Measurements from ENCODE around the gene ABI3.
"Not testable (repeated sequence)": the region's sequence is repeated elsewhere in the genome, so short reads cannot be mapped to it uniquely, and the experiment has no call there.

ABI3 gene

GRCh38 chr17:49184522-49184921 is 26.0 kb upstream of the ABI3 start:
- H3K4me1 ChIP-seq (ENCODE audit: control insufficient read depth, insufficient read depth, low read length, unreplicated experiment); H3K36me3 ChIP-seq (ENCODE audit: insufficient read depth, low read length); H3K27me3 ChIP-seq (ENCODE audit: insufficient read depth, low read length); H3K27ac ChIP-seq (ENCODE audit: low read depth, low read length); H2AFZ ChIP-seq (ENCODE audit: low read length, unreplicated experiment); H3K79me2 ChIP-seq (ENCODE audit: control insufficient read depth, insufficient read depth, low read length, unreplicated experiment); H3K4me3 ChIP-seq (ENCODE audit: low read depth, low read length): not testable (repeated sequence)

- not testable (repeated sequence) for H3K4me1 ChIP-seq (ENCODE audit: control insufficient read depth, insufficient read depth, low read length, unreplicated experiment); H2AFZ ChIP-seq (ENCODE audit: low read length, unreplicated experiment); H3K79me2 ChIP-seq (ENCODE audit: control insufficient read depth, insufficient read depth, low read length, unreplicated experiment); H3K27ac ChIP-seq (ENCODE audit: low read depth, low read length); H3K4me3 ChIP-seq (ENCODE audit: low read depth, low read length); H3K27me3 ChIP-seq (ENCODE audit: insufficient read depth, low read length); H3K36me3 ChIP-seq (ENCODE audit: insufficient read depth, low read length)
Observed at GRCh38 chr17:49185381-49185780, 25.1 kb upstream of the ABI3 start.

GRCh38 chr17:49187301-49187700 is 23.2 kb upstream of the ABI3 start:
- Histone ChIP-seq H3K4me1 (ENCODE audit: control insufficient read depth, insufficient read depth, low read length, unreplicated experiment) (no peaks in the 10 kb centered on the region), H2AFZ (ENCODE audit: low read length, unreplicated experiment) (no peak overlapping the region), H3K27me3 (ENCODE audit: insufficient read depth, low read length) (no peaks in the 10 kb centered on the region), H3K36me3 (ENCODE audit: insufficient read depth, low read length) (no peaks in the 10 kb centered on the region), H3K79me2 (ENCODE audit: control insufficient read depth, insufficient read depth, low read length, unreplicated experiment) (no peaks in the 10 kb centered on the region), H3K27ac (ENCODE audit: low read depth, low read length) (no peak overlapping the region), H3K4me3 (ENCODE audit: low read depth, low read length) (no peak overlapping the region)

- Histone ChIP-seq H2AFZ (ENCODE audit: low read length, unreplicated experiment) (no peak overlapping the region), H3K36me3 (ENCODE audit: insufficient read depth, low read length) (no peaks in the 10 kb centered on the region), H3K4me3 (ENCODE audit: low read depth, low read length) (no peak overlapping the region), H3K4me1 (ENCODE audit: control insufficient read depth, insufficient read depth, low read length, unreplicated experiment) (no peaks in the 10 kb centered on the region), H3K27ac (ENCODE audit: low read depth, low read length) (no peak overlapping the region), H3K79me2 (ENCODE audit: control insufficient read depth, insufficient read depth, low read length, unreplicated experiment) (no peaks in the 10 kb centered on the region), H3K27me3 (ENCODE audit: insufficient read depth, low read length) (no peaks in the 10 kb centered on the region)
Observed at GRCh38 chr17:49190932-49191331, 19.6 kb upstream of the ABI3 start.

- Histone ChIP-seq H3K4me3 (ENCODE audit: low read depth, low read length) (peak overlapping the region; percentile 94), H3K4me1 (ENCODE audit: control insufficient read depth, insufficient read depth, low read length, unreplicated experiment) (no peaks in the 10 kb centered on the region), H3K36me3 (ENCODE audit: insufficient read depth, low read length) (no peaks in the 10 kb centered on the region), H3K27me3 (ENCODE audit: insufficient read depth, low read length) (no peaks in the 10 kb centered on the region), H2AFZ (ENCODE audit: low read length, unreplicated experiment) (peak overlapping the region; percentile 86), H3K27ac (ENCODE audit: low read depth, low read length) (peak overlapping the region; percentile 91), H3K79me2 (ENCODE audit: control insufficient read depth, insufficient read depth, low read length, unreplicated experiment) (no peaks in the 10 kb centered on the region)
Observed at GRCh38 chr17:49191409-49191916, 19.0 kb upstream of the ABI3 start.

- no peaks in the 10 kb centered on the region for H3K27me3 ChIP-seq (ENCODE audit: insufficient read depth, low read length)
- peak overlapping the region; percentile 94 for H3K4me3 ChIP-seq (ENCODE audit: low read depth, low read length)
- H3K36me3 ChIP-seq (ENCODE audit: insufficient read depth, low read length): no peaks in the 10 kb centered on the region
- peak overlapping the region; percentile 91 for H3K27ac ChIP-seq (ENCODE audit: low read depth, low read length)
- H3K4me1 ChIP-seq (ENCODE audit: control insufficient read depth, insufficient read depth, low read length, unreplicated experiment): peaks cover under 1% of the 10 kb centered on the region
- peak overlapping the region; percentile 87 for H2AFZ ChIP-seq (ENCODE audit: low read length, unreplicated experiment)
- no peaks in the 10 kb centered on the region for H3K79me2 ChIP-seq (ENCODE audit: control insufficient read depth, insufficient read depth, low read length, unreplicated experiment)
Observed at GRCh38 chr17:49191917-49192741, 18.4 kb upstream of the ABI3 start.

- H3K79me2 ChIP-seq (ENCODE audit: control insufficient read depth, insufficient read depth, low read length, unreplicated experiment): no peaks in the 10 kb centered on the region
- H3K27ac ChIP-seq (ENCODE audit: low read depth, low read length): peak overlapping the region; percentile 91
- peak overlapping the region; percentile 95 for H2AFZ ChIP-seq (ENCODE audit: low read length, unreplicated experiment)
Observed at GRCh38 chr17:49193513-49194296, 16.8 kb upstream of the ABI3 start.

GRCh38 chr17:49194297-49194607 is 16.3 kb upstream of the ABI3 start:
- Histone ChIP-seq H3K36me3 (ENCODE audit: insufficient read depth, low read length) (no peaks in the 10 kb centered on the region), H3K27me3 (ENCODE audit: insufficient read depth, low read length) (no peaks in the 10 kb centered on the region), H3K4me1 (ENCODE audit: control insufficient read depth, insufficient read depth, low read length, unreplicated experiment) (peaks cover 8% of the 10 kb centered on the region), H3K27ac (ENCODE audit: low read depth, low read length) (no peak overlapping the region), H3K4me3 (ENCODE audit: low read depth, low read length) (no peak overlapping the region), H3K79me2 (ENCODE audit: control insufficient read depth, insufficient read depth, low read length, unreplicated experiment) (no peaks in the 10 kb centered on the region), H2AFZ (ENCODE audit: low read length, unreplicated experiment) (peak overlapping the region; percentile 6)

More at GRCh38 chr17:49193513-49194296, 16.8 kb upstream of the ABI3 start:
- Histone ChIP-seq H3K4me3 (ENCODE audit: low read depth, low read length) (peak overlapping the region; percentile 94), H3K36me3 (ENCODE audit: insufficient read depth, low read length) (no peaks in the 10 kb centered on the region), H3K4me1 (ENCODE audit: control insufficient read depth, insufficient read depth, low read length, unreplicated experiment) (peaks cover 8% of the 10 kb centered on the region), H3K27me3 (ENCODE audit: insufficient read depth, low read length) (no peaks in the 10 kb centered on the region)

GRCh38 chr17:49195751-49196150 is 14.8 kb upstream of the ABI3 start:
- Histone ChIP-seq H3K4me3 (ENCODE audit: low read depth, low read length) (no peak overlapping the region), H3K4me1 (ENCODE audit: control insufficient read depth, insufficient read depth, low read length, unreplicated experiment) (peaks cover 8% of the 10 kb centered on the region), H3K36me3 (ENCODE audit: insufficient read depth, low read length) (no peaks in the 10 kb centered on the region), H3K27me3 (ENCODE audit: insufficient read depth, low read length) (no peaks in the 10 kb centered on the region), H3K79me2 (ENCODE audit: control insufficient read depth, insufficient read depth, low read length, unreplicated experiment) (no peaks in the 10 kb centered on the region), H3K27ac (ENCODE audit: low read depth, low read length) (no peak overlapping the region), H2AFZ (ENCODE audit: low read length, unreplicated experiment) (no peak overlapping the region)

GRCh38 chr17:49196520-49196919 is 14.0 kb upstream of the ABI3 start:
- Histone ChIP-seq H3K4me1 (ENCODE audit: control insufficient read depth, insufficient read depth, low read length, unreplicated experiment) (peaks cover 8% of the 10 kb centered on the region), H2AFZ (ENCODE audit: low read length, unreplicated experiment) (no peak overlapping the region), H3K4me3 (ENCODE audit: low read depth, low read length) (no peak overlapping the region), H3K36me3 (ENCODE audit: insufficient read depth, low read length) (no peaks in the 10 kb centered on the region), H3K27me3 (ENCODE audit: insufficient read depth, low read length) (no peaks in the 10 kb centered on the region), H3K27ac (ENCODE audit: low read depth, low read length) (no peak overlapping the region), H3K79me2 (ENCODE audit: control insufficient read depth, insufficient read depth, low read length, unreplicated experiment) (no peaks in the 10 kb centered on the region)

All from ACC112 (cell line).